Ectodermal cell (in vitro differentiated cells): ENCODE results near the gene REPIN1.

Experiments used
- H3K27ac ChIP-seq: 2 replicates; pipeline ENCODE4 v1.7.0; 2013; ENCODE audit warnings: mild to moderate bottlenecking, low read depth, low read length; ENCODE audit not compliant: insufficient read depth, poor library complexity, severe bottlenecking
- H3K27me3 ChIP-seq: 2 replicates; pipeline ENCODE4 v1.7.0; 2013; ENCODE audit warnings: mild to moderate bottlenecking, low read length; ENCODE audit not compliant: insufficient read depth, control insufficient read depth, poor library complexity, severe bottlenecking
- H3K36me3 ChIP-seq: one replicate; pipeline ENCODE4 v1.7.0; 2013; ENCODE audit warnings: low read length; ENCODE audit not compliant: control insufficient read depth, insufficient read depth
- H3K4me1 ChIP-seq: one replicate; pipeline ENCODE4 v1.7.0; 2013; ENCODE audit warnings: low read length; ENCODE audit not compliant: control insufficient read depth, insufficient read depth
- H3K4me3 ChIP-seq: 2 replicates; pipeline ENCODE4 v1.7.0; 2013; ENCODE audit warnings: low read depth, low read length, control low read depth; ENCODE audit not compliant: insufficient read depth
- H3K9me3 ChIP-seq: 2 replicates; pipeline ENCODE4 v1.7.0; 2013; ENCODE audit warnings: mild to moderate bottlenecking, low read length, moderate library complexity; ENCODE audit not compliant: control insufficient read depth
- WGBS, 2 experiments: methylation state at CpG; one replicate each; pipeline ENCODE4 v1.1.7; 2013; ENCODE audit warnings: missing lambda C conversion rate in 2 of 2; 5-methylcytosine and 5-hydroxymethylcytosine counted together

REPIN1 gene

DNA sequence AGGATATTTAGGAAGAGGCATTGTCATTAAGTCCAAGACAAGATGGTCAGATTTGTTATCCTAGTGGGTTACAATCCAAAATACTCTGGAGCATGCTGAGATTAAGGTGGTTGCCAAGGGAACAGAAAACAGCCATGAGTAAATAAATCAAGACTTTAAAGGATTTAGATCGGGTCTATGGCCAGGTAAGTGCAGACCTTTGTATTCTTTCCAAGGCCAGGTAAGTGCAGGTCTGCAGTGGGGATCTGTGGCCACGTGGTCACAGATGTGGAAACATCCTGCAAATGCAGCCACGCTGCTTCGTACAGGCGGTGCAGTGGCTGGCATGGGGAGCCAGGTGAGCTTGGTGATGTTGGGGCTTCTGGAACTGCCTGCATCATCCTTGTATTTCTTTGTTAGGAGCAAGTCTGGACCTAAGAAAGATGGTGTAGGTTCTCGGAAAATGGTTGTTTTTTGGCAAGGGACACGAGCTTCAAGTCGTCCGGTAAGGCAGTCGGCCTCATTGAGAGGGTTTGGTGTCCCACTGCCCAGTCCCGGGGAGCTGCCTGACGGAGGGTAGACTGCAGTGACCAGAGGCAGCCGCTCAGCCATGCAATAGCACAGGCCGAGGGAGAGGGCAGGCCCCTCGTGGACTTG is 32.3 kb downstream of the REPIN1 start:
- H3K4me1 ChIP-seq = peaks cover 62% of the 10 kb centered on the region
- H3K9me3 ChIP-seq = no peaks in the 10 kb centered on the region
- no peaks in the 10 kb centered on the region for H3K27me3 ChIP-seq
- peaks cover 4% of the 10 kb centered on the region for H3K36me3 ChIP-seq
- H3K4me3 ChIP-seq = no peak overlapping the region
- peak overlapping the region; percentile 52 for H3K27ac ChIP-seq
- 84 to 85% methylated on average over 15 of the region's 15 CpGs for WGBS, 2 experiments

DNA sequence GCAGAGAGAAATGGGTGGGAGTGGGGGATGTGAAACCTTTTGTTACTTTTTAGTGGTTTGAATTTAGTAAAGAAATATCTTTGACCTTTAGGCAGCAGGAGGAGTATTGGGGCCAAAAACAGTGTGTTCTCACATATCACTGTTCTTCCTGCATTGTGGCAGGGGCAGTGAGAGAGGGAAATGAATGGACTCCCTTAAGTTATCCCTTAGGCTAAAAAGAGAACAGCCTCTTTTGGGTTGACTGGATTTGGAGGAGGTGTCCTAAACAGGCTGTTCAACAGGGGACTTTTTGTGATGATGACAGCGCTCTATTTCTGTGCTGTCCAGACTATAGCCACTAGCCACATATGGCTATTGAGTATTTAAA is 32.8 kb downstream of the REPIN1 start:
- Histone ChIP-seq H3K36me3 (peaks cover 4% of the 10 kb centered on the region), H3K27me3 (no peaks in the 10 kb centered on the region), H3K9me3 (no peaks in the 10 kb centered on the region), H3K4me3 (no peak overlapping the region), H3K27ac (peak overlapping the region; percentile 52), H3K4me1 (peaks cover 65% of the 10 kb centered on the region)
- 88 to 91% methylated on average over 1 of the region's 1 CpG for WGBS, 2 experiments

DNA sequence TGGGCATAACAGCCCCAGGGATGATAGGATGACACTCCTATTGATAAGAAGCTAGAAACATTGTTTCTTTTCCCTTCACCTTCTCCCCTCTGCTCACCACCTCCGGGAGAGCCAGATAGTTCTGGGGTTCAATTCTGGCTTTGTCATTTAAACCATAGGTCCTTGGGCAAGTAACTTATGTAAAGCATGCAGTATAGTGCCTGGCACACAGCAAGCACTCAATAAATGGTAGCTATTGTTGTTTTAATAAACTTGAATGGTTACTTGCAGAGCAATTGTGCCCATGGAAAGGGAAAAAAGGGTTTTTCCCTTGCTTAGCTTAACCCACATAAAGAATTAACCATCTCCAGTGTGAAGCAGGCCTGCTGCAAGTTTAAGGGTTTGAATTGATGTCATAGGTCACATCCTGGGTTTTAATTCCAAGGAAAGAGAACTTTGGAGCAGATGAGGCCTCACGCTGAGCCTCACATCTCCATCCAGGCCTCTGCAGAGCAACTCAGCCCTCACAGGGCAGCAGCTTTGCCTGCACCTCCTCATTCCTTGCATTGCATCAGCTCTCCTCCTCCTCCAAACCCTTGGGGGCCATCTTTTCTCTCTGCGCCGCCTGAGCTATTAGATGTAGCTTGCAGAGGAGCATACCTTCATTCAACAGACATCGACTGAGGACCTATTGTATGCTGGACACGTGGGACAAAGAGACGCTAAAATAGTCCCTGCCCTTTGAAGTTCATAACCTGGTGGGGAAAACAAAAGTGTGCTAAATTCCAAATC is 33.4 kb downstream of the REPIN1 start:
- no peak overlapping the region for H3K4me3 ChIP-seq
- peaks cover 4% of the 10 kb centered on the region for H3K36me3 ChIP-seq
- H3K27me3 ChIP-seq = no peaks in the 10 kb centered on the region
- H3K27ac ChIP-seq = peak overlapping the region; percentile 81
- 11 to 15% methylated on average over 7 of the region's 7 CpGs for WGBS, 2 experiments
- H3K4me1 ChIP-seq = peaks cover 67% of the 10 kb centered on the region
- H3K9me3 ChIP-seq = no peaks in the 10 kb centered on the region

DNA sequence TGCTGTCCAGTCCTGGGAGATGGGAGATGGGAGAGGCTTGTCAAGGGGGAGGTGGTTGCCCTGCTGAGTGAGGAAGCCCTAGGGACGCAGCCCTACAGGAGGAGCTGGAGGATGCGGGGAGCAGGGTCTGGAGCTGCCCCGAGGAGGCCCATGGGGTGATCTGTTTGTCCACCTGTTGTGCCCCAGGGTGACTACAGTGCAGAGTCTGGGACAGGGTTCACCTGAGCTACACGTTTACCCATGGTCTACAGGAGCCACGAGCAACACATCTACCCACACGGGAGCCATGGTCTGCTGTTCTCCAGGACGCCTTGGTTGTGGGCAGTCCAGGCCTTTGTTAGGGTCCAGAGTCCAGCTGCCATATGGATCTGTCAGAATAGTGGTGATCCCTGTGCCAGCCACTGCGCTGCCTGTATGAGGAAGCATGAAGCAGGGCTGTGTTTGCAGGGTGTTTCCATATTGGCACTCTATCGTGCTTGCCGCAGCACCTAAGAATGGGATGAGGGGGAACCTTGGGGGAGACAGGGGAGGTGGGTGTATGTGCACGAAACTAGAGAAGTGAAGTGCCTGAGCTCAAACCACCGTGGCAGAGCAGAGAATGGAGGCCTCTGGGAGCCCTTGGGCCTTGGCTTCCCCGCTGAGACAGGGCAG is 34.2 kb downstream of the REPIN1 start:
- Histone ChIP-seq H3K27ac (peak overlapping the region; percentile 81), H3K4me1 (peaks cover 67% of the 10 kb centered on the region), H3K36me3 (peaks cover 4% of the 10 kb centered on the region), H3K9me3 (no peaks in the 10 kb centered on the region), H3K4me3 (no peak overlapping the region), H3K27me3 (no peaks in the 10 kb centered on the region)
- WGBS, 2 experiments = 78% methylated on average over 13 of the region's 13 CpGs

DNA sequence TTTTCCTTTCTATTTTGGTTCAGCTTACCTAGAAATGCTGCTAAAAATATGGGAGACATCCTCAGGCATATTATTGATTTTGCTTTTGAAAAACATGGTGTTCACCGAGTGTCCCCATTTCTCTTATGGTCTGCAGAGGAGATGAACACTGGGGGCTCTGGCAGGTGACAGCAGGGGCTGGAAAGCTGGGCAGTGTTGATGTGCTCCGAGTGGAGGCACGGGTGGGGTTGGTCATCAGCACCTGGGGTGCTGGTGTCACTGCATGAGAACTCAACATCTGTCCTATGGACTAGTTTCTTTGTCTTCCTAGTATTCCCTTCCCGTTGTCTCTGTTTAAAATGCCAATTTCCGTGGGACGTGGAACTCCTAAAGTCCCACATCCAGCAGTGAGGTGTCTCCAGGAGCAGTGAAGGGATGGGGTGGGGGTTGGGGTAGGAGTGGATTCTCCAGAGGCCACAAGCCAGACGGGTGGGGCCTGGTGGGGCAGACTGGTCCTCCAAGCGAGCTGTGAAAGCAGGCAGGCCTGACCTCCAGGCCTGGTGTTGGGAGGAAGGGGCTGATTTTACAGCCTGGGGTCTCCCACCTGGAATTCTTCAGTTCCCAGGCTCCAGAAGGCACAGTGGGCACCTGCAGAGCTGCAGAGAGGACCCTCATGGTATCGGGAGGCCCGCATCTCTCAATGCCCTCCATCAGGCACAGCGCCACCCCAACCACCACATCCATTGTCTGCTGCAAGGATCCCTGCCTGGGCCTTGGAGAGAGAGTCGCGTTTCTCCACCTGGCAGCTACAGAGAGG is 35.0 kb downstream of the REPIN1 start:
- Histone ChIP-seq H3K27ac (no peak overlapping the region), H3K36me3 (no peaks in the 10 kb centered on the region), H3K9me3 (no peaks in the 10 kb centered on the region), H3K4me1 (peaks cover 66% of the 10 kb centered on the region), H3K4me3 (no peak overlapping the region), H3K27me3 (no peaks in the 10 kb centered on the region)
- WGBS, 2 experiments = 78 to 79% methylated on average over 13 of the region's 13 CpGs

DNA sequence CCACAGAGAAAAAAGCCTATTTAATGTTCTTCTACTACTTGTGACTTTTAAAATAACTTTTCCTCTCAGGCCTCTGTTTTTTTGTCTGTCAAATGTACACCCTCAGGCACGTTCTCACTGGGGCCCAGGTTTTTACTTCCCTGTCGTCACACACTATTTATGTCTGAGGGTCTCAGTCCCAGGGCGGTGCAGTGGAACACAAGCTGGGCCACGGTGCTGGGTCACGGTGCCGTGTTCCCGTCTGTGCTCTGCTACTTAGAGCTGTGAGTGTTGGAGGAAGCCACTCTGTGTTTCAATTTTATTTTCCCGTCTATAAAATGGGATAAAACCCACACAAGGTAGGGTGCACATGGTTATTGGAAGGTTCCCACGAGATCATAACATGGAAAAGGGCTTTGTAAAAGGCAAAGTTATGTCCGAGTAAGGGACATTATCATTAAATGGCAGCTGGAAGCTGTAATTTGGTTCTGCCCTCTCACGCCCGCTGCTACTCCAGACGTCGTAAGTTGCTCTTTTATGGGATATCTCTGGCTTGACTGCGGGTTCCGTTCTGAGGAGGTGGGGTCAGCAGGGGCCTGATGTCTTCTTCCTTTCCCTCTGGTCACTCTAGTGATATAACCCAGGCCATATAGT is 35.7 kb downstream of the REPIN1 start:
- Histone ChIP-seq H3K9me3 (no peaks in the 10 kb centered on the region), H3K4me3 (peak overlapping the region; percentile 57), H3K4me1 (peaks cover 59% of the 10 kb centered on the region), H3K36me3 (no peaks in the 10 kb centered on the region), H3K27ac (peak overlapping the region; percentile 70), H3K27me3 (no peaks in the 10 kb centered on the region)
- WGBS, 2 experiments = 65 to 67% methylated on average over 16 of the region's 16 CpGs

DNA sequence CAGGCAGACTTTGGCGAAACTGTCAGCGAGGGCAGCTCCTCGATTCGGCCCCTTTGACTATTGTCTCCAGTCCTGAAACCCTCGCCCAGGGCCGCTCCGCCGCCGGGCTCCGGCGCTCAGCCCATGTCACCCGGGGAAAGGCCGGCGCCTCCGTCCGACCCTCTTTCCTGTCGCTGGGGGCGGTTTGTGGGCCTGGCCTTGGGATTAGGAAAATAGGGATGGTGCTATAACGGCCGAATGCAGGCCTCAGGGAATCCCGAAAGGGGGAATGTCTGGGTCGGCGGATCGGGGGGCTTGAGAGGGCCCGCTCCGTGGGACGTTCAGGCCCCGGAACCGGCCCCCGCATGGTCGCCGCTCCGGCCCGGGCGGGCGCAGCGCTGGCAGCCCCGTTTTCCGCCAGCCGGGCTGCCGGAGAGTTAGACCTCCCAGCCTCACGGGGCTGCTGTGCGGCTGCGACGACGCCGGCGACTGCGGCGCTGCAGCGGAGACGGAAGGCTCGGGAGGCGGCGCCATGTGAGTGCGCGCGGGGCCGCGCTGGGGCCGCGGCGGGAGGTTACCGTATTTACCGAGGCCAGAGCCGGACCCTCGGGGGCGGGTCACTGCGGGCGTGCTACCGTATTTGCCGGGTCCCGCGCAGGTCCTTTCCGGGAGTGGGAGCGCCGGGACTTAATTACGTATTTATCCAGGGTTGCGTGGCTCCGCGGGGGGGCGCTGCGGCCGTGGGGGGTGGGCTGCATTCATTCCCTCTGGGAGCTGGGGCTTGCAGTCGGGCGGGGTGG is 36.4 kb downstream of the REPIN1 start:
- peak overlapping the region; percentile 70 for H3K27ac ChIP-seq
- H3K36me3 ChIP-seq = no peaks in the 10 kb centered on the region
- 2 to 3% methylated on average over 86 of the region's 86 CpGs for WGBS, 2 experiments
- peaks cover 52% of the 10 kb centered on the region for H3K4me1 ChIP-seq
- peak overlapping the region; percentile 57 for H3K4me3 ChIP-seq
- no peaks in the 10 kb centered on the region for H3K9me3 ChIP-seq
- no peaks in the 10 kb centered on the region for H3K27me3 ChIP-seq

DNA sequence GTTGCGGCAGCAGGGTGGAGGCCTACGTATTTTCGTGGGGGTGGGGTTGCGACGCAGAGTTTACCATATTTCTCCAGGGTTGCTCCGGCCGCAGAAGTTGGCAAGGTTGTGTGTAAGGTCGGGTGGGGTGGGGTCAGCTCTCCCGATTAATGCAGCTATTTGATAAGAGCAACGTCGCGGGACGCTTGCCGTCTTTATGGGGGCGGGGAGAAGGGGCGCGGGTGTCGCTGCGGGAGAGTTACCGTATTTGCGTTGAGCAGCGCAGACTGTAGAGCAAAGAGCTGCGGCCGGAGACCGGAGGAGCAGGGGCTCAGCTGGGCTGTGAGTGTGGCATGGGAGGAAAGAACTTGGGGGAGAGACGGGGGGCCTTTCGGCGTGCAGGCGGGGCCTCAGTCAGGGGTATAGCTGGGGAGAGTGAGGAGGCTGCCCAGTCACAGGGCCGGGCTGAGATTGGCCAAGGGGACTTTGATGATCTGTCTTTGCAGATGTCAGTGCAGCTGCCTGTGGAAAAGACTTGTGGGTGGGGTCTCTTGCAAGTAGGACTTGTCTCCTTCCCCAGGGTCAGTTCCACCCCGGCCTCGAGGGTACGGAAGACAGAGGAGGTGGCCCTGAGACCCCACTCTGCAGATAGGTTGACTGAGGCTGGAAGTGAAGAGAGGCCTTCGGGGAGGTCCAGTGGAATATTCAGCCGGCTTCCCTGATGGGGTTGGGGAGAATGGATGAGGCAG is 37.1 kb downstream of the REPIN1 start:
- Histone ChIP-seq H3K9me3 (no peaks in the 10 kb centered on the region), H3K4me3 (peak overlapping the region; percentile 57), H3K27ac (peak overlapping the region; percentile 62), H3K36me3 (peaks cover 3% of the 10 kb centered on the region), H3K27me3 (no peaks in the 10 kb centered on the region), H3K4me1 (peaks cover 46% of the 10 kb centered on the region)
- WGBS, 2 experiments = 5% methylated on average over 35 of the region's 35 CpGs

DNA sequence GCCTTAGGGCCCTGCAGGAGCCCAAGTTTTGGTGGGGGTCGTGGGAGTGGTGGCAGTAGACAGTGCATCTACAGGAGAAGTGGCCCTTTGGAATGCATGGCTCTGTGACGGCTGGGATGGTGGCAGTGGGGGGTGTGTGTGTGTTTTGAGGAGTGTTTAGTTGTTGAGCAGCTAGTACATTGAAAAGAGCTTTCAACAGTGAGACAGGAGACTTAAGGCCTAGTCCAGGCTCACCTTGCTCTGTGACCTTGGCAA is 37.6 kb downstream of the REPIN1 start:
- Histone ChIP-seq H3K36me3 (peaks cover 3% of the 10 kb centered on the region), H3K27ac (no peak overlapping the region), H3K4me1 (peaks cover 41% of the 10 kb centered on the region), H3K9me3 (no peaks in the 10 kb centered on the region), H3K4me3 (peak overlapping the region; percentile 57), H3K27me3 (no peaks in the 10 kb centered on the region)
- WGBS, 2 experiments = 10 to 13% methylated on average over 2 of the region's 2 CpGs
